ENCODE data around the gene KIF26A.

- TF ChIP-seq CTCF (IDR thresholded peaks at IDR 0.05; ENCODE audit: poor library complexity, severe bottlenecking) (no peak), MXI1 (conservative IDR thresholded peaks at IDR 0.05; ENCODE audit: poor library complexity, severe bottlenecking) (no peak), EP300 (conservative IDR thresholded peaks at IDR 0.05; ENCODE audit: poor library complexity, severe bottlenecking) (no peak), EZH2 (IDR thresholded peaks at IDR 0.05; ENCODE audit: borderline replicate concordance, insufficient read depth, low read length, poor library complexity, severe bottlenecking) (no peak)
Observed at GRCh38 chr14:104228221-104228620, 89.8 kb downstream of the KIF26A start.
